Breast epithelium (tissue), 4 donors: ENCODE measurements around the gene MT1HL1. TPM values are rescaled to one million over a fixed set of nuclear protein-coding genes. Genes with fewer than 3 reads are reported as not detected.

Source experiments
- DNase-seq, 2 donors: peaks; one replicate each; pipeline ENCODE4 v3.0.0-alpha.2; 2019; ENCODE audit warnings: low spot score in 2 of 2
- H3K27ac ChIP-seq, 2 donors: fragments of 200-600 bp; sonication (generic) in 1 of 2; one replicate each; pipeline ENCODE4 v1.5.1; 2016 to 2019; ENCODE audit warnings: mild to moderate bottlenecking in 1 of 2
- H3K27me3 ChIP-seq, 2 donors: fragments of 200-600 bp; sonication (generic) in 1 of 2; one replicate each; pipeline versions ENCODE4 v1.5.1 to v1.6.0; 2017 to 2019; ENCODE audit warnings: control low read depth in 1 of 2, mild to moderate bottlenecking in 1 of 2
- H3K36me3 ChIP-seq: fragments of 200-600 bp; one replicate; pipeline ENCODE4 v1.5.1; 2019
- H3K4me1 ChIP-seq, 2 donors: fragments of 200-600 bp; sonication (generic); one replicate each; pipeline ENCODE4 v1.5.1; 2016 to 2019; ENCODE audit warnings: control low read depth in 1 of 2
- H3K4me3 ChIP-seq, 3 donors: fragments of 200-600 bp; sonication (generic); 1 replicate in 2 of 3; 2 replicates in 1 of 3; pipeline ENCODE4 v1.5.1; 2016 to 2019; ENCODE audit warnings: mild to moderate bottlenecking in 3 of 3, moderate library complexity in 2 of 3
- H3K9me3 ChIP-seq, 2 donors: fragments of 200-600 bp; sonication (generic) in 1 of 2; one replicate each; pipeline ENCODE4 v1.5.1; 2016 to 2019; ENCODE audit warnings: control low read depth in 1 of 2
- CTCF ChIP-seq, 3 donors: fragments of 450-650 bp; IDR thresholded peaks; one replicate each; pipeline ENCODE4 v1.5.1; 2016 to 2017; ENCODE audit warnings: antibody characterized with exemption in 3 of 3, mild to moderate bottlenecking in 3 of 3, moderate library complexity in 3 of 3
- POLR2A ChIP-seq: fragments of 450-650 bp; IDR thresholded peaks from one replicate; pipeline ENCODE4 v1.6.1; 2016; ENCODE audit warnings: antibody characterized with exemption, mild to moderate bottlenecking, moderate library complexity
- POLR2AphosphoS5 ChIP-seq, 3 donors: sonication (generic); formaldehyde crosslinking; IDR thresholded peaks; one replicate each; pipeline ENCODE4 v1.6.1; 2017; ENCODE audit warnings: antibody characterized with exemption in 3 of 3
- intact Hi-C: fragments of 100-400 bp; cut with DNase I; formaldehyde crosslinking; loops from one replicate; pipeline ENCODE4 v1.15.1; 2023; ENCODE audit warnings: low total_unique reads
- total RNA-seq, 3 donors: library from RNA; depleted of rRNA; stranded (reverse); fragments of >200 nt; gene quantifications; one replicate each; pipeline ENCODE4 v1.1.0, GENCODE V29; 2016

MT1HL1 gene
- total RNA-seq, 3 donors from 2014 or later, result not detected

- no peaks in the 10 kb centered on the region for H3K36me3 ChIP-seq
- no peaks in the 10 kb centered on the region for H3K9me3 ChIP-seq
- peaks cover 0 to 51% of the 10 kb centered on the region in 2 donors for H3K27me3 ChIP-seq
- H3K27ac ChIP-seq, result no peak overlapping the region
- TF ChIP-seq POLR2AphosphoS5 (IDR thresholded peaks at IDR 0.05), result no peak
- no peak for TF ChIP-seq CTCF (IDR thresholded peaks at IDR 0.05)
- no peak for TF ChIP-seq POLR2A
- intact Hi-C loops, result no loop called here
- H3K4me3 ChIP-seq, result no peak overlapping the region
- DNase-seq, result no peak
- H3K4me1 ChIP-seq, result peaks cover 0 to 12% of the 10 kb centered on the region in 2 donors
These were observed 36.6 kb upstream of the MT1HL1 start for GRCh38 chr1:237040823-237041222.

GRCh38 chr1:237038211-237038610, 34.0 kb upstream of the MT1HL1 start:
- no peak overlapping the region for H3K4me3 ChIP-seq
- intact Hi-C loops, result no loop called here
- no peak overlapping the region for H3K27ac ChIP-seq
- H3K4me1 ChIP-seq, result peaks cover 0 to 12% of the 10 kb centered on the region in 2 donors
- peaks cover 0 to 36% of the 10 kb centered on the region in 2 donors for H3K27me3 ChIP-seq
- peaks cover 0 to 4% of the 10 kb centered on the region in 2 donors for H3K9me3 ChIP-seq
- DNase-seq, result no peak
- no peaks in the 10 kb centered on the region for H3K36me3 ChIP-seq
- TF ChIP-seq POLR2AphosphoS5 (IDR thresholded peaks at IDR 0.05) (no peak), POLR2A (no peak), CTCF (IDR thresholded peaks at IDR 0.05) (no peak)

- intact Hi-C loops, result no loop called here
- Histone ChIP-seq H3K4me3 (no peak overlapping the region), H3K27me3 (peaks cover 0 to 15% of the 10 kb centered on the region in 2 donors), H3K36me3 (no peaks in the 10 kb centered on the region), H3K4me1 (no peaks in the 10 kb centered on the region), H3K27ac (no peak overlapping the region), H3K9me3 (peaks cover 0 to 4% of the 10 kb centered on the region in 2 donors)
- TF ChIP-seq POLR2AphosphoS5 (IDR thresholded peaks at IDR 0.05), result no peak
- TF ChIP-seq CTCF (IDR thresholded peaks at IDR 0.05), result no peak
- TF ChIP-seq POLR2A, result no peak
- no peak for DNase-seq
These were observed 31.5 kb upstream of the MT1HL1 start for GRCh38 chr1:237035759-237036158.

- H3K36me3 ChIP-seq, result no peaks in the 10 kb centered on the region
- H3K4me3 ChIP-seq, result no peak overlapping the region
- H3K27ac ChIP-seq, result no peak overlapping the region
- DNase-seq, result no peak
- TF ChIP-seq CTCF (IDR thresholded peaks at IDR 0.05) (no peak), POLR2A (no peak)
- H3K27me3 ChIP-seq, result peaks cover 0 to 14% of the 10 kb centered on the region in 2 donors
- intact Hi-C loops, result no loop called here
- H3K4me1 ChIP-seq, result no peaks in the 10 kb centered on the region
- H3K9me3 ChIP-seq, result peaks cover 0 to 4% of the 10 kb centered on the region in 2 donors
These were observed 29.6 kb upstream of the MT1HL1 start for GRCh38 chr1:237033804-237034203.

GRCh38 chr1:237033061-237033460, 28.8 kb upstream of the MT1HL1 start:
- no peak overlapping the region for H3K27ac ChIP-seq
- no peak for TF ChIP-seq POLR2A
- no peak for TF ChIP-seq POLR2AphosphoS5 (IDR thresholded peaks at IDR 0.05)
- TF ChIP-seq CTCF (IDR thresholded peaks at IDR 0.05), result no peak
- H3K27me3 ChIP-seq, result peaks cover 0 to 8% of the 10 kb centered on the region in 2 donors
- H3K9me3 ChIP-seq, result peaks cover 0 to 4% of the 10 kb centered on the region in 2 donors
- intact Hi-C loops, result no loop called here
- DNase-seq, result no peak
- H3K4me1 ChIP-seq, result no peaks in the 10 kb centered on the region
- H3K4me3 ChIP-seq, result no peak overlapping the region
- H3K36me3 ChIP-seq, result no peaks in the 10 kb centered on the region
